Measurements from ENCODE around the gene ZCCHC4.

DNA sequence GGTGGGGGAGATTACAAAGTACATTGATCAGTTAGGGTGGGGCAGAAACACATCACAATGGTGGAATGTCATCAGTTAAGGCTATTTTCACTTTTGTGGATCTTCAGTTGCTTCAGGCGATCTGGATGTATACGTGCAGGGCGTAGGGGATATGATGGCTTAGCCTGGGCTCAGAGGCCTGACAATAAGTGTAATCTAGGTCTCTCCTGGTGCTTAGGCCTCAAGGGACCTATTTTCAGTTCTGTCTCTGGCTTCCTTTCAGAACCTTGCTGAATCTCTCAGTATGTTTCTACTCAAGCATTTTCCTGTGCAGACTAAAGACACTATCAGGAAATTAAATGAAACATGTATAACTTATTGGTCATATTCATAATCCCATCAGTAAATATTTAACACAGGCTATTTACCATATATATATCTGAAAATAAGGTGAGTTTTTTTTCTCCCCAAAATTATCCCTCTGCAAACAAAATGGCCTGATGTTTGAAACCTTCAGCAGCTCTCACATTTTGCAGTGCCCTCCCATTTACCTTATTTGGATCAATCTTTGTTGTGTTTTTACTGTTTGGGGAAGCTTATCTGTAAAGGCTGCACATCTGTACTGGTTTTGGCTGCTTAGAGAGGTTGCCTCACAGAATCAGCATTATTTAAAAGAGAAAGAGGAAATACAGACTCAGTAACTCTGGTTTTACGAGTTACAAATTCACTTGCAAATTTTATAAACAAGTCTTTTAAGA is 2.3 kb upstream of the ZCCHC4 start:
- TF ChIP-seq POLR2A (IDR thresholded peaks at IDR 0.05): no peak
- TF ChIP-seq, protein P1, sequence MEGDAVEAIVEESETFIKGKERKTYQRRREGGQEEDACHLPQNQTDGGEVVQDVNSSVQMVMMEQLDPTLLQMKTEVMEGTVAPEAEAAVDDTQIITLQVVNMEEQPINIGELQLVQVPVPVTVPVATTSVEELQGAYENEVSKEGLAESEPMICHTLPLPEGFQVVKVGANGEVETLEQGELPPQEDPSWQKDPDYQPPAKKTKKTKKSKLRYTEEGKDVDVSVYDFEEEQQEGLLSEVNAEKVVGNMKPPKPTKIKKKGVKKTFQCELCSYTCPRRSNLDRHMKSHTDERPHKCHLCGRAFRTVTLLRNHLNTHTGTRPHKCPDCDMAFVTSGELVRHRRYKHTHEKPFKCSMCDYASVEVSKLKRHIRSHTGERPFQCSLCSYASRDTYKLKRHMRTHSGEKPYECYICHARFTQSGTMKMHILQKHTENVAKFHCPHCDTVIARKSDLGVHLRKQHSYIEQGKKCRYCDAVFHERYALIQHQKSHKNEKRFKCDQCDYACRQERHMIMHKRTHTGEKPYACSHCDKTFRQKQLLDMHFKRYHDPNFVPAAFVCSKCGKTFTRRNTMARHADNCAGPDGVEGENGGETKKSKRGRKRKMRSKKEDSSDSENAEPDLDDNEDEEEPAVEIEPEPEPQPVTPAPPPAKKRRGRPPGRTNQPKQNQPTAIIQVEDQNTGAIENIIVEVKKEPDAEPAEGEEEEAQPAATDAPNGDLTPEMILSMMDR (IDR thresholded peaks at IDR 0.05): no peak
